ENCODE data around the gene CAAP1. TPM values are rescaled to one million over a fixed set of nuclear protein-coding genes. Genes with fewer than 3 reads are reported as not detected.

CAAP1 gene
- total and polyA plus RNA-seq, 2 of the 8 experiments (the other 6 are each of a cell fraction or from before 2014, with no cell fraction given) = 9.5 to 36.7 TPM

DNA sequence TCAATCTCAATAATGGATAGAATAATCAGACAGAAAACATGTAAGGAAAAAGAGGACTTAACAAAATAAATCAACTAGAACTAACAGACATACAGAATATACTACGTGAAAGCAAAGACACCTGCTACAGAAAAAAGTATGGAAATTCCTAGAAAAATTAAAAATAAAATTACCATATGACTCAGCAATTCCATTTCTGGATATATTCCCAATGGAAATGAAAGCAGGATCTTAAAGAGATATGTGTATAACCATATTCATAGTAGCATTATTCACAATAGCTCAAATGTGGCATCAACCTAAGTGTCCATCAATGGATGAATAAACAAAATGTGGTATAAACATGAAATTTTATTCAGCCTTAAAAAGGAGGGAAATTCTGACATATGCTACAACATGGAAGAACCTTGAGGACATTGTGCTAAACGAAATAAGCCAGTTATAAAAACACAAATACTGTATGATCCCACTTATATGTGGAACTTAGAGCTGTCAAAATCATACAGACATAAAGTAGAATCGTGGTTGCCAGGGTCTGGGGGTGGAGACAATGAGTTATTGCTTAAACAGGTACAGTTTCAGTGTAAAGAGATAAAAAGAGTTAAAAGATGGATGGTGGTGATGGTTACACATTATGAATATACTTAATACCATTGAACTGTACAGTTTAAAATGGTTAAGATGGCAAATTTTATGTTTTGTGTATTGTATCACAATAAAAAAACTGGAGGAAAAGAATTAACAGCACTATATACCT lies 47.5 kb upstream of the CAAP1 start:
- no peak overlapping the region for H3K23ac ChIP-seq (ENCODE audit: insufficient read length)

More for the DNA sequence above, 47.5 kb upstream of the CAAP1 start:
- peaks cover 36 to 98% of the 10 kb centered on the region in 2 experiments for H3K79me2 ChIP-seq (ENCODE audit: control insufficient read depth in 1 of 2, insufficient read depth in 2 of 2, low read length in 2 of 2)
- peaks cover 0 to 6% of the 10 kb centered on the region in 2 experiments for H4K20me1 ChIP-seq (replicated peaks in 1 of 2; ENCODE audit: control insufficient read depth in 1 of 2, insufficient read depth in 2 of 2, low read length in 2 of 2)
- H2BK12ac ChIP-seq (ENCODE audit: low read depth, low read length) = no peak overlapping the region
- no peak overlapping the region for H3K27ac ChIP-seq (ENCODE audit: low read depth, low read length)
- H4K5ac ChIP-seq (ENCODE audit: insufficient read length, low read depth, low read length) = no peak overlapping the region
- H3K23me2 ChIP-seq (ENCODE audit: low read depth, low read length) = peaks cover 2% of the 10 kb centered on the region; the same call in 1 of the 2 replicates
- H2BK120ac ChIP-seq (replicated peaks; ENCODE audit: low read depth, low read length) = no peak overlapping the region
- FAIRE-seq (peak; percentile 60), DNase-seq (ENCODE audit: low read depth in 1 of 2, low spot score in 2 of 2) (no peak)
- H2BK20ac ChIP-seq (ENCODE audit: low read length) = no peak overlapping the region
- 92% methylated on average over 3 of the region's 3 CpGs; no CpG with 5 or more reads in 1 of the 2 experiments for WGBS, 2 experiments (ENCODE audit: extremely low coverage in 1 of 2, insufficient coverage in 1 of 2, insufficient read length in 1 of 2, insufficient replicate concordance in 2 of 2, low coverage in 1 of 2, low lambda C conversion rate in 2 of 2, missing lambda C conversion rate in 1 of 2)
- H3K14ac ChIP-seq (ENCODE audit: insufficient read length) = no peak overlapping the region
- CTCF ChIA-PET (ENCODE audit: partially characterized antibody) = interaction anchor here (0.6 to 1.5 kb wide), 2 partner anchors 9 to 36 kb away, joined by 3 read pairs; no protein-coding TSS in a partner anchor
- H3K36me3 ChIP-seq (ENCODE audit: control insufficient read depth in 2 of 4, insufficient read depth in 4 of 4, low read length in 3 of 4) = no peaks in the 10 kb centered on the region; a peak in 1 of 8 replicates
- H3K4me1 ChIP-seq (replicated peaks in 1 of 4; ENCODE audit: control insufficient read depth in 3 of 4, insufficient read depth in 4 of 4, low read length in 3 of 4) = peaks cover 0 to 6% (median 4%) of the 10 kb centered on the region in 4 experiments; a peak in 5 of 7 replicates
- H3K18ac ChIP-seq (ENCODE audit: extremely low read depth, low read length) = no peak overlapping the region
- no peak overlapping the region for H2AK5ac ChIP-seq (ENCODE audit: low read depth, low read length)
- no peak for TF ChIP-seq RNF2 (IDR thresholded peaks at IDR 0.05; ENCODE audit: borderline replicate concordance, low read depth, low read length, missing control alignments, poor library complexity, severe bottlenecking)
- no peak for TF ChIP-seq JUND (IDR thresholded peaks at IDR 0.05; ENCODE audit: low read length)
- no peak for TF ChIP-seq BCL11A (IDR thresholded peaks at IDR 0.05; ENCODE audit: low read depth in 2 of 2, low read length in 2 of 2)
- no peak for TF ChIP-seq TEAD4 (IDR thresholded peaks at IDR 0.05; ENCODE audit: low read depth, low read length)
- TF ChIP-seq PHF8 (conservative IDR thresholded peaks at IDR 0.05; ENCODE audit: low read depth, low read length) = no peak
- TF ChIP-seq CHD1 (IDR thresholded peaks at IDR 0.05; ENCODE audit: low read depth, low read length) = no peak
- no peak for TF ChIP-seq CBX5 (IDR thresholded peaks at IDR 0.05; ENCODE audit: low read depth, low read length)
- no peak for TF ChIP-seq HDAC6 (IDR thresholded peaks at IDR 0.05; ENCODE audit: low read depth, low read length)
- TF ChIP-seq POU5F1 (IDR thresholded peaks at IDR 0.05; ENCODE audit: low read depth, low read length) = no peak
- no peak overlapping the region for H4K91ac ChIP-seq (replicated peaks; ENCODE audit: insufficient read length, low read length)
- H4K8ac ChIP-seq (ENCODE audit: extremely low read depth, insufficient read depth, low read length) = no peak overlapping the region
- no peaks in the 10 kb centered on the region for H3K27me3 ChIP-seq (replicated peaks in 1 of 4; ENCODE audit: control insufficient read depth in 3 of 4, extremely low read depth in 1 of 4, insufficient read depth in 3 of 4, low read length in 3 of 4)
- no peak overlapping the region for H3K4ac ChIP-seq (replicated peaks; ENCODE audit: insufficient read length, low read depth, low read length)
- no peak overlapping the region for H2BK15ac ChIP-seq (ENCODE audit: low read length)
- H3K9me3 ChIP-seq (ENCODE audit: insufficient read depth in 2 of 2, low read depth in 1 of 2, low read length in 1 of 2) = peaks cover 0 to 3% of the 10 kb centered on the region in 2 experiments; a peak in 1 of 4 replicates
- H3K79me1 ChIP-seq (ENCODE audit: low read depth, low read length) = peaks cover 12% of the 10 kb centered on the region
- no peak overlapping the region for H3K56ac ChIP-seq (replicated peaks; ENCODE audit: insufficient read length, low read depth, low read length)
- H3K4me3 ChIP-seq (ENCODE audit: extremely low read depth in 1 of 4, insufficient read depth in 2 of 4, low read depth in 3 of 4, low read length in 4 of 4) = no peak overlapping the region
- H3K9ac ChIP-seq (replicated peaks in 1 of 4; ENCODE audit: extremely low read depth in 1 of 4, low read depth in 3 of 4, low read length in 3 of 4) = no peak overlapping the region
- H3K4me2 ChIP-seq (ENCODE audit: insufficient read depth in 1 of 2, low read depth in 2 of 2, low read length in 2 of 2) = no peak overlapping the region
- POLR2A ChIA-PET (ENCODE audit: partially characterized antibody) = no interaction called here
- no peak overlapping the region for H2AFZ ChIP-seq (ENCODE audit: low read length)
- H2BK5ac ChIP-seq (ENCODE audit: low read depth, low read length) = no peak overlapping the region
